ENCODE results near the gene KBTBD8.

KBTBD8 gene

GRCh38 chr3:66998904-66999235 lies 763 bp downstream of the KBTBD8 start:
- DNase-seq = no peak

GRCh38 chr3:67000009-67000408 lies 1.9 kb downstream of the KBTBD8 start:
- no peak for DNase-seq

- no peak for DNase-seq
Measured at GRCh38 chr3:67001086-67001861, 3.2 kb downstream of the KBTBD8 start.

GRCh38 chr3:67005974-67006373 lies 7.9 kb downstream of the KBTBD8 start:
- no peak for DNase-seq

- DNase-seq = no peak
Measured at GRCh38 chr3:67006460-67006859, 8.4 kb downstream of the KBTBD8 start.

- no peak for DNase-seq
Measured at GRCh38 chr3:67008388-67008787, 10.3 kb downstream of the KBTBD8 start.

GRCh38 chr3:67009716-67010115 lies 11.6 kb downstream of the KBTBD8 start:
- no peak for DNase-seq

- no peak for DNase-seq
Measured at GRCh38 chr3:67011414-67012131, 13.5 kb downstream of the KBTBD8 start.

- no peak for DNase-seq
Measured at GRCh38 chr3:67012564-67012963, 14.5 kb downstream of the KBTBD8 start.

GRCh38 chr3:67015702-67016484 lies 17.8 kb downstream of the KBTBD8 start:
- no peak for DNase-seq

GRCh38 chr3:67016522-67017080 lies 18.5 kb downstream of the KBTBD8 start:
- DNase-seq = no peak

GRCh38 chr3:67017211-67017610 lies 19.1 kb downstream of the KBTBD8 start:
- no peak for DNase-seq

GRCh38 chr3:67018105-67018788 lies 20.1 kb downstream of the KBTBD8 start:
- no peak for DNase-seq

GRCh38 chr3:67018789-67019526 lies 20.9 kb downstream of the KBTBD8 start:
- DNase-seq = no peak

GRCh38 chr3:67028001-67028784 lies 30.1 kb downstream of the KBTBD8 start:
- DNase-seq = no peak

- DNase-seq = no peak
Measured at GRCh38 chr3:67030785-67031740, 33.0 kb downstream of the KBTBD8 start.

- DNase-seq = no peak
Measured at GRCh38 chr3:67031986-67032385, 33.9 kb downstream of the KBTBD8 start.

- DNase-seq = no peak
Measured at GRCh38 chr3:67033079-67033478, 35.0 kb downstream of the KBTBD8 start.

GRCh38 chr3:67034371-67034770 lies 36.3 kb downstream of the KBTBD8 start:
- DNase-seq = no peak

GRCh38 chr3:67037615-67038014 lies 39.5 kb downstream of the KBTBD8 start:
- DNase-seq = no peak

All from activated gamma-delta T cell treated with Interleukin-2 at 50 U/mL for 16 hours (primary cell).